SHP77 (cell line): ENCODE data around the gene PPTC7.
"Not testable (repeated sequence)": the region's sequence is repeated elsewhere in the genome, so short reads cannot be mapped to it uniquely, and the experiment has no call there.

Experiments
- DNase-seq, 2 experiments: peaks; one replicate each; lab custom pipeline; 2025; lab: John Stamatoyannopoulos, UW

Gene PPTC7

GRCh38 chr12:110561471-110562201, 21.5 kb downstream of the PPTC7 start:
- no peak for DNase-seq

DNA sequence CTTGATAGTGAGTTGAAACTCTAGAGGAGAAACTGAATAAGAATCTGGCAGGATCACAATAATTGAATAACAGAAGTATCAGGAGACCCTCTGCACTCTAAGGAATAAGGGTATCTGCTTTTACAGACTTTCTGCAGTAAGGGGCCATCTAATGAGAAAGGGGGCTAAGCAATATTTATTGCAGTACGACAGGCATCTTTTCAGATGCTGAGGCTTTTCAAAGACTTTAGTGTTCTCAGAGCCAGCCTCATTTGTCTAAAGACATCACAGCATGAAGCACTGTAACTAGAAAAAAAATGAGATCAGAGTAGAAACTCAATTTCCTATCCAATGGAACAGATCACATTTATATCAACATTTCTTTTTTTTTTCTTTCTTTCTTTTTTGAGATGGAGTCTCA, 22.2 kb downstream of the PPTC7 start:
- DNase-seq, result no peak

GRCh38 chr12:110560048-110560447, 23.1 kb downstream of the PPTC7 start:
- no peak for DNase-seq

- not testable (repeated sequence) for DNase-seq
These were observed 24.2 kb downstream of the PPTC7 start for GRCh38 chr12:110558945-110559344.

DNA sequence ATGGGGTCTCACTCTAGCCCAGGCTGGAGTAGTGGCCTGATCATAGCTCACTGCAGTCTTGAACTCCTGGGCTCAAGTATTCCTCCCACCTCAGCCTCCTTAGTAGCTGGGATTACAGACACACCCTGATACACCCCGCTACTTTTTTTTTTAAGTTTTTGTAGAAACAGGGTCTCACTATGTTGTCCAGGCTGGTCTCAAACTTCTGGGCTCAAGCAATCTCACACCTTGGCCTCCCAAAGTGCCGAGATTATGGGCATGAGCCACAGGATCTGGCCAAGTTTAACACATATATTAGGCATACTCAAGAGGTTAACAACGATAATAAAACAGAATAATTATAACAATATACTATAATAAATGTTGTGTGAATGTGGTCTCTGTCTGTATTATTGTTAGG, 25.8 kb downstream of the PPTC7 start:
- no peak for DNase-seq

GRCh38 chr12:110556705-110557104, 26.4 kb downstream of the PPTC7 start:
- DNase-seq, result no peak

DNA sequence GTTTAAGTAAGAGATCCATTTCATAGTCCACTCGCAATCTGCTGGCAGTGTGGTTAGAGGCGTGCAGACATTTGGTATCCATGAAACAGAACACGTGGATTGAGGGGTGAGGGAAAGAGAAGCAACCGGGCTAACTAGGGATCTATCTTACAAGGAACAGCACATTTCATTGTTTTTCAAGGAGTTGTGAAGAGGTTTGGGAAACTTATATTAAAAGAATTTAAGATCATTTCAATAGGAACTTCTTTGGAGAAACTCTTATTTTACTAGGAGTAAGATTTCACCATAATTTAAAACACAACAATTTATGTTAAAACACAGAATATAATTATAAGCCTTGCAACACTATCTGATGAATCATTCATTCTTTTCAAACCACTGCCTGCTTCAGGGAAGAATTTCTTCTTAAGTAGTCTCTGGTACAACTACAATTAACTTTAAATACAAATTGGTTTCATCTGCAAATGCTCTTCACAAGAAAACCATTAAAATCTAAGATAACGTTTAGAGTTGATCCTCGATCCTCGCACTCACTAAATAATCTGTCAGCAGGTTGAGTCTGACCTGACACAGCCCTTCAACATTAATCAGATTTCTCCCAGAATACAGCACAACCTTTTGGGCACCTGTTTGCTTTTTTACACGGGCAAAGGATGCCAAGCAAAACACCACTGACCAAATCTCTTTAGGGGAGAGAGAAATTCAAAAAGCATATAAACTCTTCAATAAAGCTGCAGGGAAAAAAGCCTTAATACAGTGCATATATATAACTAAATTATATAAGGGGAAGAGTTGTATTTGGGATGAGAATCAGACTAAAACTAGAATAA, 27.3 kb downstream of the PPTC7 start:
- no peak for DNase-seq

GRCh38 chr12:110554184-110554583, 28.9 kb downstream of the PPTC7 start:
- DNase-seq, result no peak

GRCh38 chr12:110550981-110551380, 32.1 kb downstream of the PPTC7 start:
- DNase-seq, result no peak

DNA sequence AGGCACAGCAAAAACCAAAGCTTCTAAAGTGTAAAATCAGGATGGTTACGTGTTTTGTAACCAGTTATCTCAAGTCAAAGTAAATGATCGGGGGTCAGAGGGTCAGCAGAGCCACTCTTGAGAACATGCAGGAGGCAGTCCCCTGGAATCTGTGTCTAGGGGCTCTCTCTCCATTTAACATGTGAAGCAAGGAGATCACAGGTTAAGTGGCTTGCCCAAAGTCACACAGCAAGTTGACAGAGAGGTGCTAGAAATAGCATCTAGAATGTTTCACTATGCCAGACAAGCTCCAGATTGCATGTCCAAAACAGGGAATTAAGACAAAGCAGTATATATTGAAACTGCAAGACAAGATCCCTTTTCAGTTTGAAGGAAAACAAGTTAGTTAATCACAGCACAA, 33.4 kb downstream of the PPTC7 start:
- no peak for DNase-seq

- DNase-seq, result no peak
These were observed 34.4 kb downstream of the PPTC7 start for GRCh38 chr12:110548678-110549077.

DNA sequence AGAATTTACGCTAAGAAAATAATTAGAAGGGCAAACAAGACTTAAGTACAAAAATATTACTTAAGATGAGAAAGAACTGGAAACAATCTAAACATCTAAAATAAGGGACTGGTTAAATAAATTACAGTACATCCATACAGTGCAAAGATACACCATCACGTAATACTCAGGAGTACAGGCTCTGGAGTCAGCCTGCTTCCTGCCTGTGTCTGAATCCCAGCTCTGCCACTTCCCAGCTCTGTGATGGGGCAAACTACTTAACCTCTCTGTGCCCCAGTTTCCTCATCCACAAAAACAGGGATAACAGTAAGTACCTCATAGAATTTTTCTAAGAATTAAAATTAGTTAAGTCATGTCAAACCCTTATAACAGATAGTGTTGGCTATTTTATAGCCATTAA, 36.0 kb downstream of the PPTC7 start:
- no peak for DNase-seq

DNA sequence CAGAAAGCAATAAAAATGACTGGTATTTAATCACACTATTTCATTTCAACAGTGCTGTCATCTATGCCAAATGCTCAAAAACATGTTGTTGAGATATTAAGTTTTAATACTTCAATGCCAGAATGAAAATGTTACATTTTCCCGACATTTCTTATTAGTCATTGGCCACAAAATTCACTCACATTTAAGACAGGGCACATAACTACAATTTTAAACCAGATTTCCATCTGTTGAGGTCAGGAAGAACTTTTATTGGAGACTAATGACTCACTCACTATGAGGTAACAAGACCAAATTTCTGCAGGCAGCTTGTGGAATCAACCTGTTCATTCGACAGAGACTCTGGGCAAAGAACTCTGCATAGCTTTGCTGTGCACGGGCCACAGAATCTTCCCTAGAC, 36.8 kb downstream of the PPTC7 start:
- no peak for DNase-seq

GRCh38 chr12:110545812-110546211, 37.3 kb downstream of the PPTC7 start:
- DNase-seq, result no peak

DNA sequence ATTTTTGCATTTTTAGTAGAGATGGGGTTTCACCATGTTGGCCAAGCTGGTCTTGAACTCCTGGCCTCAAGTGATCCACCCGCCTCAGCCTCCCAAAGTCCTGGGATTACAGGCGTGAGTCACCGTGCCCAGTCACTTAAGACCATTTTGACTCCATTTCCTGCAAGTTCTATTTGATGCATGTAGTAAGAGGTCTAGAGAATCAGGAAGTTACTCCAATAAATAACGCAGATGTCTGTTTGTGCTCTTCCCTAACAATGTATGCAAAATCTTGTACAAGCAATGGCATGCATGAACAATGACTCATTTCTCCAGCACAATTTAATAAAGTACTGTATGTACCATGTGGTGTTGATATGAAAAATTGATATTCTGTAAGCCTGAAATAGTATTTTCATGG, 37.9 kb downstream of the PPTC7 start:
- not testable (repeated sequence) for DNase-seq

- no peak for DNase-seq
These were observed 39.2 kb downstream of the PPTC7 start for GRCh38 chr12:110543965-110544364.

DNA sequence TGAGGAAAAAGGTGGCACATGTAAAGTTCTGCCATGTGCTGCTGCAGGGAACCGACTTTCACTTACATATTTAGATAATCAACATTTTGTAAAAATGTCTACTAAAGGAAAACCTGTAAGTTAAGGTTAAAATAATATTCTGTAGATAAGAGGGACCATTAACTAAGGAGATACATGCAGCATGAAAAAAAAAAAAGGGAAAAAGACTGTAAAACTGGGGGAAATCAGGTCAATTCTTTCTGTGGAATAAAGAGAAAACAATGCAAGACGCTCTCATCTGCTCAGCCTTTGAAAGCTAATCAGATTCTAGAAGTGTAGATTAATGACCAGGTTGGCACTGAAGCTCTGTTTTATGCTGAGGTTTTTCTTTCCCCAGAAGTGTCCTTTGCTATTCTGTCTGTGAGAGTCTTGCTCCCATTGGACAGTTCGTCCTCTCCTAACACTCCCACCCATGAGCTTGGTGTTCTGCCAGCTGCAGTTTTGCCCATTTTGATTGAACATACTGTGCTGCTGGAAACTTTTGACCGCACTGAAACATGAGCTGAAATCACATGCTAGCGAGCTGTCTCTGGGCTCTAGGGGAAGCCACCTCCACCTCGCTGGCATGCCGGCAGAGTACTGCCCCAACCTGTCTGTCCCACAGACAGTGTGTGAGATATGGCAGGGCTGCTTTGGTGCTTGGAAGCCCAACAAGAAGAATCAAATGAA, 39.7 kb downstream of the PPTC7 start:
- no peak for DNase-seq

DNA sequence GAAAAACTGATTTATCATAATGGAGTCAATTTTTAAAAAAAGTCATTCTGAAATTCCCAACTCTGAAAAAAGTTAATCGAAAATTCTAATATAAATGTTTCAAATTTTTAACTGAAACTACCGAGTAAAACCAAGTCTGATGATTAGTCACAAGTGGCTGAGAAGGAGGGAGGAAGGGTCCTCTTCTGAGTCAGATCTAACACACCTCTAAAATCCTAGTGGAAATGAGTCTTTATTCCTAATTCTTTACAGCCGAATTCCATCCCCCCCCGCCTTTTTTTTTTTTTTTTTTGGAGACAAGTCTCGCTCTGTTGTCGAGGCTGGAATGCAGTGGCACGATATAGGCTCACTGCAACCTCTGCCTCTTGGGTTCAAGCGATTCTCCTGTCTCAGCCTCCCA, 43.1 kb downstream of the PPTC7 start:
- DNase-seq, result no peak

DNA sequence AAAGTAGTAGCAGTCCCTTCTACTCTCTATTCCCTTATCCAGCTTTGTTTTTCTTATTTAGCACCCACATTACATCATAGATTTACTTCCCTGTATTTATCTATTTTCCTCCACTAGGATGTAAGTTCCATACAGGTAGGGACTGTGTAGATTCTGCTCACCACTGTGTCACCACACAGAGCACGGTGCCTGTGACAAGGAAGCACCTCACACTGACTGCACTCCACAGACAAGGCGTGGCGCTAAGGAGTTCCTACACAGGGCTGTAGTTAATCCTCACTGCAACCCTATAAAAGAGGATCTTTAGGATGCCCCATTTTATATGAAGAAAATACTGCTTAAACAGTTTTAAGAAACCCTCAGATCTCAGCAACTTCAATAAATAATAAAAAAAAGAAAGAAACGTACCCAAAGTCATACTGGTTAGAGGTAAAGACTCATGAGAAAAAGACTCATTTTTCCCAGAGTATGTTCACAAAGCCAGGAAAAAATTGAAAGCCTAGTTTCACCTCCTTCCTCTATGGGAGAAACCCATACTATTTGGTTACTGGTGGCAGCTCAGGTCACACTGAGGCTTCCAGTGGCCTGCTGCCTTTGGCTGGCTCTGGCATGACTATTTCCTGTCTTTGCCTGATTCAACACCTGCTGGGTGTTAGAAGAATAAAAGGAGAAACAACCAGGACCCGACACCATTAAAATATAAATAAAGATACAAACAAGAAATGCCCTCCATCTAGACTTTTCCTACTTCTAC, 44.1 kb downstream of the PPTC7 start:
- DNase-seq, result no peak

DNA sequence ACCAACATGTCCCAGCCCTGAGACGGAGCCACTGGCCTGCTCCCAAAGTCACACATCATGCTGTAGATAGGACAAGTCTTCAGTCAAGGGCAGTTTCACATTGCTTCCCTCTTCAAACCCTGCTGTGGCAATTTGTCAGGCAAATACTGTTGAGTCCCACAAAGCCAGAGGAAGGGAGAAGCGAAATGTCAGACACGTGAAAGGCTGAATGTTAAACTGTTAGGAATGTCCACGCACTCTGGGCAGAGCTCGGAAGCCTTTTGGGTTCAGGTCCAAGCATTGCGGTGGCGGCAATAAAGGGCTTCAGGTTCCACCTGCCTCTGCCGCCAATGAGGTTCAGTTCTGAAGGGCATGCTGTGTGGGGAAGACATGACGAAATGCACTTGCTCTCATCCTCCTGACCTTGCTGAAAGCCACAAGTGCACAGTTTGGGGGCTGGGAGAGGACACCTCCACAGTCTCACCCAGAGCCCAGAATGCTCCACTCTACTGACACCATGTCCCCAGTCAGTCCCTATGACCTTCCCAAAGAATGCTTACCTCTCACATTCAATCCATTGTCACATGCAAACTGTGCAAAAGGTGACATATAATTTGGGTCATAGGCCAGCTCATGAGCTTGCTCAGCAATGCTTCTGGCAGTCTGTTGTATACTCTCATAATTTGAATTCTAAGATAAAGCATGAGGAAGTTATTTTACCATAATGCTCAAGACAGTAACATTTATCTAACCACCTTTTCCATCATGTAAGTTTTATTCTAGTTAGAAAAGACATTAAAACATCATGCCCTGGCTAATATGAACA, 45.3 kb downstream of the PPTC7 start:
- DNase-seq, result no peak
